Right lobe of liver (tissue), 6 donors: ENCODE measurements around the gene HSPA1L. TPM values are rescaled to one million over a fixed set of nuclear protein-coding genes. Genes with fewer than 3 reads are reported as not detected.

Experiments
- ATAC-seq, 4 donors: fragments of 200-7000 bp; cut with Tn5 transposase; one replicate each; pipeline ENCODE4 v1.9.1; 2020; ENCODE audit warnings: mild to moderate bottlenecking in 4 of 4, moderate library complexity in 4 of 4
- DNase-seq, 3 donors: peaks; one replicate each; pipeline ENCODE4 v3.0.0-alpha.2; 2020
- H3K27ac ChIP-seq, 3 donors: fragments of 200-600 bp; one replicate each; pipeline ENCODE4 v1.8.0; 2022
- H3K27me3 ChIP-seq, 2 donors: fragments of 200-600 bp; one replicate each; pipeline ENCODE4 v1.8.0; 2022
- H3K36me3 ChIP-seq, 4 donors: fragments of 200-600 bp; sonication (generic) in 1 of 4; one replicate each; pipeline versions ENCODE4 v1.5.1 to v1.8.0; 2017 to 2022; ENCODE audit warnings: control low read depth in 1 of 4
- H3K4me1 ChIP-seq, 4 donors: fragments of 200-600 bp; sonication (generic) in 1 of 4; one replicate each; pipeline versions ENCODE4 v1.5.1 to v1.8.0; 2017 to 2022; ENCODE audit warnings: control low read depth in 1 of 4
- H3K4me3 ChIP-seq, 3 donors: fragments of 200-600 bp; one replicate each; pipeline ENCODE4 v1.8.0; 2022
- H3K9me3 ChIP-seq, 4 donors: fragments of 200-600 bp; sonication (generic) in 1 of 4; one replicate each; pipeline versions ENCODE4 v1.5.1 to v1.8.0; 2017 to 2022; ENCODE audit warnings: control low read depth in 1 of 4
- CTCF ChIP-seq, 4 donors: fragments of 200-600 bp in 3 of 4; fragments of 450-650 bp in 1 of 4; IDR thresholded peaks; one replicate each; pipeline versions ENCODE4 v1.5.1 to v1.8.0; 2016 to 2022; ENCODE audit warnings: antibody characterized with exemption in 4 of 4, mild to moderate bottlenecking in 2 of 4
- POLR2A ChIP-seq: fragments of 450-650 bp; IDR thresholded peaks from one replicate; pipeline ENCODE4 v1.6.1; 2017; ENCODE audit warnings: antibody characterized with exemption, mild to moderate bottlenecking
- WGBS: methylation state at CpG from one replicate; pipeline ENCODE4 v1.1.6; 2018; ENCODE audit warnings: low coverage, low lambda C conversion rate; ENCODE audit not compliant: insufficient coverage; ENCODE audit errors: missing lambda C conversion rate; 5-methylcytosine and 5-hydroxymethylcytosine counted together
- intact Hi-C, 2 donors: fragments of 100-400 bp; cut with DNase I; formaldehyde crosslinking; loops; one replicate each; pipeline versions ENCODE4 v1.11.2 to v1.14.1; 2022
- total RNA-seq, 6 experiments: library from RNA; depleted of rRNA in 2 of 6; stranded (reverse); fragments of >200 nt in 2 of 6; fragmentation: NEBNext Ultra II Directional in 3 of 6; extraction: Animal tissue kit (Norgen Biotek cat#: 25700) in 3 of 6; gene quantifications; one replicate each; pipeline versions ENCODE4 v1.1.0 to v1.2.4, GENCODE V29; 2016 to 2023
- donor health status: DM: no; HTN: yes; CAD: no.
- donor health status: DM: no; HTN: no; CAD: no.
- donor health status: DM: no; HTN: no; CAD: no.
- donor health status: DM: no; HTN: yes; CAD: no.
- donor health status: DM: no; HTN: yes; CAD: no.

Gene HSPA1L
- total RNA-seq, 6 experiments from 2014 or later: 0.37 to 1.2 (median 0.56) TPM

GRCh38 chr6:31785475-31785874 is 29.6 kb downstream of the HSPA1L start:
- TF ChIP-seq POLR2A (no peak), CTCF (IDR thresholded peaks at IDR 0.05) (no peak)
- Histone ChIP-seq H3K36me3 (peaks cover 0 to 35% (median 17%) of the 10 kb centered on the region in 4 donors), H3K4me1 (no peaks in the 10 kb centered on the region), H3K27ac (no peak overlapping the region), H3K9me3 (no peaks in the 10 kb centered on the region), H3K27me3 (no peaks in the 10 kb centered on the region), H3K4me3 (no peak overlapping the region)
- WGBS: 95% methylated on average over 6 of the region's 11 CpGs
- intact Hi-C loops: no loop called here
- DNase-seq: peak in 1 of 3 donors; percentile 23
- ATAC-seq: peak in 1 of 4 donors; percentile 24

GRCh38 chr6:31784098-31784925 is 30.8 kb downstream of the HSPA1L start:
- Histone ChIP-seq H3K4me3 (no peak overlapping the region), H3K27me3 (no peaks in the 10 kb centered on the region), H3K4me1 (no peaks in the 10 kb centered on the region), H3K9me3 (no peaks in the 10 kb centered on the region), H3K36me3 (peaks cover 0 to 39% (median 22%) of the 10 kb centered on the region in 4 donors), H3K27ac (no peak overlapping the region)
- TF ChIP-seq CTCF (IDR thresholded peaks at IDR 0.05) (no peak), POLR2A (no peak)
- 97% methylated on average over 9 of the region's 15 CpGs for WGBS
- DNase-seq: no peak
- intact Hi-C loops: no loop called here
- ATAC-seq: no peak

DNA sequence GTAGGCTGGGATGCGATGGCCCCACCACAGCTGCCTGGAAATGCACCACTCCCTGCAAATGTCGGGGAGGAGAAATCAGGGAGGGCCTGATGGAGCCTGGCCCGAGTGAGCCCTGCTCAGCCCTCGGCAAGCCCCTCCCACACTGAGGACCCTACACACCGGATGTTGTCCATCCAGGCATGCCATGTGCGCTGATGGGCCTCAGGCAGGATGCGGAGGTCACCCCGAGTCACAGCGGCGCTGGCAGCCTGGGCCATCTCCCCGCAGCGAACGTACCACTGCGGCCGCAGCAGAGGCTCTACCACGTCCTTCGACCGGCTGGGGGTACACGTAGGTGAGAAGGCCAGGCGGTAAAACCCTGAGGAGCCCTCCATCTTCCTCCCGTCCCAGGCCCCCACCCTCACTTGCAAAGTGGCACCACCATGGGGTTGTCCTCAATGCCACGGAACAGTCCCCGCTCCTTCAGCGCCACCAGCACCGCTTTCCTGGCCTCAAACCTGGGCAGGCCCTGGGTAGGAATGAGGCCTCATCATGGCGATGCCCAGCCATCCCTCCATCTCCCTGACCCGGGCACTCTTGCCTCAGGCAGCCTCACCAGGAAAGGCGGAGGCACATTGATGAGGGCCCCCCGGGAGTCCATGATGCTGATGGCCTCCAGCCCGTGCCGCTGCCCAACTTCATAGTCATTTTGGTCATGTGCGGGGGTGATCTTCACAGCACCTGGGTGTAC is 32.8 kb downstream of the HSPA1L start:
- Histone ChIP-seq H3K4me1 (peaks cover 0 to 3% (median 0%) of the 10 kb centered on the region in 4 donors), H3K27ac (no peak overlapping the region), H3K4me3 (no peak overlapping the region), H3K27me3 (no peaks in the 10 kb centered on the region), H3K9me3 (no peaks in the 10 kb centered on the region), H3K36me3 (peaks cover 0 to 43% (median 22%) of the 10 kb centered on the region in 4 donors)
- ATAC-seq (no peak), DNase-seq (no peak)
- intact Hi-C loops: no loop called here
- 78% methylated on average over 4 of the region's 32 CpGs for WGBS
- TF ChIP-seq POLR2A (no peak), CTCF (IDR thresholded peaks at IDR 0.05) (no peak)

GRCh38 chr6:31781244-31782125 is 33.6 kb downstream of the HSPA1L start:
- no peaks in the 10 kb centered on the region for H3K27me3 ChIP-seq
- no peak for ATAC-seq
- H3K4me1 ChIP-seq: peaks cover 0 to 11% (median 3%) of the 10 kb centered on the region in 4 donors
- TF ChIP-seq CTCF (IDR thresholded peaks at IDR 0.05): no peak
- no peak for TF ChIP-seq POLR2A
- H3K9me3 ChIP-seq: no peaks in the 10 kb centered on the region
- intact Hi-C loops: no loop called here
- H3K27ac ChIP-seq: no peak overlapping the region
- H3K36me3 ChIP-seq: peaks cover 0 to 43% (median 22%) of the 10 kb centered on the region in 4 donors
- DNase-seq: no peak
- H3K4me3 ChIP-seq: no peak overlapping the region
- 93% methylated on average over 5 of the region's 23 CpGs for WGBS
